Measurements from ENCODE around the gene CRY2.
"Not testable (repeated sequence)": the region's sequence is repeated elsewhere in the genome, so short reads cannot be mapped to it uniquely, and the experiment has no call there.

Gene CRY2

GRCh38 chr11:45900916-45901617, 53.8 kb downstream of the CRY2 start:
- DNase-seq = no peak

GRCh38 chr11:45901626-45902025, 54.4 kb downstream of the CRY2 start:
- DNase-seq = no peak

- no peak for DNase-seq
Observed at GRCh38 chr11:45902452-45903380, 55.4 kb downstream of the CRY2 start.

GRCh38 chr11:45904309-45904915, 57.1 kb downstream of the CRY2 start:
- DNase-seq = no peak

GRCh38 chr11:45905095-45905494, 57.8 kb downstream of the CRY2 start:
- DNase-seq = no peak

GRCh38 chr11:45905576-45905975, 58.3 kb downstream of the CRY2 start:
- DNase-seq = not testable (repeated sequence)

GRCh38 chr11:45906096-45906682, 58.9 kb downstream of the CRY2 start:
- DNase-seq = peak; percentile 39

- DNase-seq = no peak
Observed at GRCh38 chr11:45906965-45907611, 59.8 kb downstream of the CRY2 start, which contains the start of gene FREY1. Gene FREY1, minus strand, starts transcription at chr11:45907271. Its CDS starts 26 bp downstream, at chr11:45907245.

- no peak for DNase-seq
Observed at GRCh38 chr11:45907911-45908370, 60.7 kb downstream of the CRY2 start.

GRCh38 chr11:45909594-45910475, 62.6 kb downstream of the CRY2 start:
- no peak for DNase-seq

- no peak for DNase-seq
Observed at GRCh38 chr11:45910623-45911022, 63.3 kb downstream of the CRY2 start.

- no peak for DNase-seq
Observed at GRCh38 chr11:45913514-45913913, 66.2 kb downstream of the CRY2 start.

GRCh38 chr11:45913942-45914635, 66.8 kb downstream of the CRY2 start:
- DNase-seq = no peak

- no peak for DNase-seq
Observed at GRCh38 chr11:45915446-45915845, 68.2 kb downstream of the CRY2 start.

- no peak for DNase-seq
Observed at GRCh38 chr11:45917286-45917622, 70.0 kb downstream of the CRY2 start.

GRCh38 chr11:45917623-45918330, 70.5 kb downstream of the CRY2 start, which contains the start of gene PEX16:
Gene PEX16, minus strand, starts transcription at chr11:45917877. Its CDS starts 66 bp downstream, at chr11:45917811.
- DNase-seq = peak; percentile 99

GRCh38 chr11:45918331-45918941, 71.2 kb downstream of the CRY2 start:
- peak; percentile 50 for DNase-seq

GRCh38 chr11:45918962-45919675, 71.8 kb downstream of the CRY2 start:
- DNase-seq = no peak

Data from CD4-positive, alpha-beta T cell treated with Interleukin-15 for 1 hour (primary cell).